IMR-90 (cell line): ENCODE data around the gene ANGPTL5. TPM values are rescaled to one million over a fixed set of nuclear protein-coding genes. Genes with fewer than 3 reads are reported as not detected.
A peak's percentile ranks its signal among the peaks of the same experiment; 100 is the strongest.
"Not testable (repeated sequence)": the region's sequence is repeated elsewhere in the genome, so short reads cannot be mapped to it uniquely, and the experiment has no call there.

Source experiments
- ATAC-seq: fragments of 200-7000 bp; cut with Tn5 transposase; 2 replicates; pipeline ENCODE4 v1.9.1; 2020; ENCODE audit warnings: low read depth, mild to moderate bottlenecking, moderate library complexity
- BruUV-seq: library from RNA; stranded (reverse); fragments of 400-500 nt; replicated peaks from 2 replicates; lab custom pipeline; 2021; lab: Mats Ljungman, UMichigan
- CTCF ChIA-PET: fragments of 300-600 bp; formaldehyde crosslinking; extraction: SDS; loops from one replicate; lab custom pipeline; 2021; ENCODE audit warnings: antibody characterized with exemption; lab: Yijun Ruan, JAX
- POLR2A ChIA-PET: fragments of 300-600 bp; sonication (Branson Sonifier 250); formaldehyde crosslinking; loops from one replicate; lab custom pipeline; 2022; ENCODE audit warnings: antibody characterized with exemption; ENCODE audit not compliant: unreplicated experiment; lab: Charles Lee
- DNase-seq: peaks from one replicate; pipeline ENCODE4 v3.0.0; 2013
- H2AFZ ChIP-seq: replicated peaks from 2 replicates; pipeline ENCODE3; 2013; ENCODE audit warnings: low read length, mild to moderate bottlenecking; ENCODE audit not compliant: poor library complexity
- H2AK5ac ChIP-seq: 2 replicates; pipeline ENCODE4 v1.6.1; 2013; ENCODE audit warnings: low read depth, low read length, inconsistent platforms
- H2AK9ac ChIP-seq: replicated peaks from 2 replicates; pipeline ENCODE3; 2013; ENCODE audit warnings: mild to moderate bottlenecking, low read depth, low read length, moderate library complexity; ENCODE audit not compliant: poor library complexity
- H2BK120ac ChIP-seq: 2 replicates; pipeline ENCODE4 v1.6.1; 2013; ENCODE audit warnings: low read depth, low read length, inconsistent platforms
- H2BK15ac ChIP-seq: 3 replicates; pipeline ENCODE4 v1.6.1; 2013; ENCODE audit warnings: low read depth, low read length, inconsistent platforms
- H2BK20ac ChIP-seq: 2 replicates; pipeline ENCODE4 v1.6.1; 2013; ENCODE audit warnings: low read depth, mild to moderate bottlenecking, inconsistent platforms, low read length, moderate library complexity
- H2BK5ac ChIP-seq: 2 replicates; pipeline ENCODE4 v1.6.1; 2013; ENCODE audit warnings: mild to moderate bottlenecking, low read depth, low read length, inconsistent platforms; ENCODE audit not compliant: poor library complexity, severe bottlenecking
- H3K14ac ChIP-seq: replicated peaks from 2 replicates; pipeline ENCODE4 v1.6.1; 2013; ENCODE audit warnings: low read depth, low read length, inconsistent platforms
- H3K18ac ChIP-seq: 2 replicates; pipeline ENCODE4 v1.6.1; 2013; ENCODE audit warnings: low read depth, low read length, control low read depth
- H3K23ac ChIP-seq: 2 replicates; pipeline ENCODE4 v1.6.1; 2013; ENCODE audit warnings: low read depth, low read length, inconsistent platforms
- H3K27ac ChIP-seq: 2 replicates; pipeline ENCODE4 v1.5.1; 2013; ENCODE audit warnings: mild to moderate bottlenecking, control low read depth, low read length; ENCODE audit not compliant: insufficient read depth
- H3K27me3 ChIP-seq: 2 replicates; pipeline ENCODE4 v1.6.1; 2013; ENCODE audit warnings: low read length; ENCODE audit not compliant: control insufficient read depth, insufficient read depth
- H3K36me3 ChIP-seq: 2 replicates; pipeline ENCODE4 v1.6.1; 2013; ENCODE audit warnings: low read length, mixed read lengths; ENCODE audit not compliant: control insufficient read depth, insufficient read depth
- H3K4ac ChIP-seq: 2 replicates; pipeline ENCODE4 v1.6.1; 2013; ENCODE audit warnings: low read depth, low read length, inconsistent platforms
- H3K4me1 ChIP-seq: 2 replicates; pipeline ENCODE4 v1.6.1; 2013; ENCODE audit warnings: low read length, mixed read lengths; ENCODE audit not compliant: control insufficient read depth, insufficient read depth
- H3K4me2 ChIP-seq: 2 replicates; pipeline ENCODE4 v1.6.1; 2013; ENCODE audit warnings: low read depth, mild to moderate bottlenecking, control low read depth, low read length, moderate library complexity
- H3K4me3 ChIP-seq: 2 replicates; pipeline ENCODE4 v1.5.1; 2013; ENCODE audit warnings: low read depth, mild to moderate bottlenecking, control low read depth, low read length, moderate library complexity; ENCODE audit not compliant: insufficient read depth
- H3K56ac ChIP-seq: 2 replicates; pipeline ENCODE4 v1.6.1; 2013; ENCODE audit warnings: low read length, inconsistent platforms; ENCODE audit not compliant: insufficient read depth; ENCODE audit errors: extremely low read depth
- H3K79me1 ChIP-seq, 2 experiments: 2 replicates each; pipeline ENCODE4 v1.6.1; 2013; ENCODE audit warnings: low read length in 2 of 2, inconsistent platforms in 1 of 2, low read depth in 1 of 2
- H3K9ac ChIP-seq: 2 replicates; pipeline ENCODE4 v1.6.1; 2013; ENCODE audit warnings: low read depth, low read length, control low read depth
- H3K9me1 ChIP-seq: 2 replicates; pipeline ENCODE4 v1.6.1; 2013; ENCODE audit warnings: low read length, inconsistent platforms; ENCODE audit not compliant: insufficient read depth
- H3K9me3 ChIP-seq: 2 replicates; pipeline ENCODE4 v1.6.1; 2013; ENCODE audit warnings: low read length; ENCODE audit not compliant: control insufficient read depth, insufficient read depth
- H4K20me1 ChIP-seq: 2 replicates; pipeline ENCODE4 v1.6.1; 2013; ENCODE audit warnings: low read length, inconsistent platforms; ENCODE audit not compliant: insufficient read depth
- H4K5ac ChIP-seq: 2 replicates; pipeline ENCODE4 v1.6.1; 2013; ENCODE audit warnings: mild to moderate bottlenecking, low read depth, low read length, control low read depth
- H4K8ac ChIP-seq, 2 experiments: 2 replicates each; pipeline ENCODE4 v1.6.1; 2013; ENCODE audit warnings: low read depth in 2 of 2, low read length in 2 of 2, control low read depth in 1 of 2, inconsistent platforms in 1 of 2
- H4K91ac ChIP-seq: 2 replicates; pipeline ENCODE4 v1.6.1; 2013; ENCODE audit warnings: low read depth, low read length, inconsistent platforms; ENCODE audit not compliant: insufficient read depth
- CTCF ChIP-seq: conservative IDR thresholded peaks from 2 replicates; pipeline ENCODE4 v1.5.1; 2012; ENCODE audit warnings: mild to moderate bottlenecking, low read depth, low read length, improper control_type of control experiment
- RAD21 ChIP-seq: IDR thresholded peaks from 2 replicates; pipeline ENCODE4 v1.6.1; 2012; ENCODE audit warnings: low read length, improper control_type of control experiment
- SMC3 ChIP-seq: fragments of 150-350 bp; IDR thresholded peaks from 2 replicates; pipeline ENCODE4 v1.6.1; 2016; ENCODE audit warnings: low read depth, mild to moderate bottlenecking, antibody characterized with exemption, low read length, moderate library complexity
- WGBS, 2 experiments: methylation state at CpG; one replicate each; pipeline versions ENCODE4 v1.1.5 to v1.1.7; 2013; ENCODE audit warnings: missing lambda C conversion rate in 2 of 2; ENCODE audit not compliant: insufficient read length in 1 of 2; ENCODE audit errors: extremely low coverage in 2 of 2; 5-methylcytosine and 5-hydroxymethylcytosine counted together
- dilution Hi-C: fragments of 300-500 bp; cut with HindIII; formaldehyde crosslinking; loops from one replicate; pipeline ENCODE4 v1.14.3; 2018; ENCODE audit warnings: low sequenced_read_pairs; ENCODE audit not compliant: unreplicated experiment
- in situ Hi-C: fragments of 300-500 bp; cut with MboI; formaldehyde crosslinking; loops from 3 replicates; pipeline ENCODE4 v1.14.3; 2019; ENCODE audit warnings: low sequenced_read_pairs, inconsistent platforms, mixed read lengths
- intact Hi-C: fragments of 100-400 bp; cut with micrococcal nuclease; formaldehyde crosslinking; loops from 2 replicates; pipeline ENCODE4 v1.10.0; 2022
- polyA plus RNA-seq, 3 experiments: library from polyadenylated mRNA; depleted of rRNA; stranded (reverse); fragments of >200 nt; gene quantifications; 2 replicates each; pipeline ENCODE4 v1.2.3, GENCODE V29; 2012; ENCODE audit warnings: low replicate concordance in 1 of 3
- total RNA-seq: library from RNA; depleted of rRNA; stranded (reverse); fragments of >200 nt; gene quantifications from 2 replicates; pipeline ENCODE4 v1.2.3, GENCODE V29; 2012

Gene ANGPTL5
- total and polyA plus RNA-seq, 2 of the 4 experiments (the other 2 are of a cell fraction): not detected

- H3K4me2 ChIP-seq, H2BK20ac ChIP-seq, H3K9me1 ChIP-seq, H3K79me1 ChIP-seq, H4K8ac ChIP-seq, H3K23ac ChIP-seq, H2BK5ac ChIP-seq, H3K4me1 ChIP-seq, H2AK5ac ChIP-seq, H3K56ac ChIP-seq, H4K5ac ChIP-seq, H2AFZ ChIP-seq, intact Hi-C loops, DNase-seq, H3K14ac ChIP-seq, H3K18ac ChIP-seq, H3K36me3 ChIP-seq, H4K91ac ChIP-seq, H3K4ac ChIP-seq, H3K9ac ChIP-seq, POLR2A ChIA-PET, H3K27me3 ChIP-seq, H2AK9ac ChIP-seq, H2BK15ac ChIP-seq, dilution Hi-C loops, H4K20me1 ChIP-seq, ATAC-seq, H3K27ac ChIP-seq, BruUV-seq, H3K4me3 ChIP-seq, H3K9me3 ChIP-seq, H2BK120ac ChIP-seq: not testable (repeated sequence)
- CTCF ChIA-PET: interaction anchor here (1.2 to 2.2 kb wide), 2 partner anchors 9 to 395 kb away, joined by 3 to 8 read pairs; no protein-coding TSS in a partner anchor
- no CpG with 5 or more reads among the region's 11 CpGs for WGBS, 2 experiments
- in situ Hi-C loops: loop anchor here (25.0 kb wide), 1 partner anchor 385 kb away; no protein-coding TSS in a partner anchor
- TF ChIP-seq SMC3: 0 out of 2 replicates have a peak, but pooled peaks have one; percentile 8
- TF ChIP-seq RAD21: peak; percentile 26; the same call in 1 of the 2 replicates
- 0 out of 2 replicates have a peak, but pooled peaks have one; percentile 21 for TF ChIP-seq CTCF
These were observed 64.1 kb downstream of the ANGPTL5 start for GRCh38 chr11:101852260-101852659.
